ENCODE results near the gene PTPRM. TPM values are rescaled to one million over a fixed set of nuclear protein-coding genes. Genes with fewer than 3 reads are reported as not detected.

Gene PTPRM
- total RNA-seq, 1 experiment from 2014 or later: 6.2 TPM

DNA sequence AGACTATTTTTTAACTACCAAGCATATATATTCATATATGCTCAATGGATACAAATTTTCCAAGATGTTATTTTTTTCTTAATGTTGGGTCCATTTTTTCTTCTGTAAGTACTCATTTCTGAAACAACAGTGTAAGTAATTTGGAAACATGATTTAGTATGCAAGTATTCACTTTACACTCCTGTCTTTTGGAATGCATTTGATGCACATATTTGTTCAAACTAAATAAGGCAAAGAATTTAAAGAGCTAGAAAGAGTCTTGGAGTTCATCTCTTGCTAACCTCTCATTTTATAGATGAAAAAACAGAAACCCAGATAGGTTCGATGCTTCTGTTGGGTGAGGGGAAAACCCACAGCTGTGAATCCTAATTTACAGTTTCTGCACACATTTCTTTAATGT lies 602.6 kb downstream of the PTPRM start:
- Histone ChIP-seq H2AFZ (ENCODE audit: low read length) (no peak overlapping the region), H4K5ac (ENCODE audit: insufficient read length, low read depth, low read length) (no peak overlapping the region), H3K27me3 (ENCODE audit: insufficient read depth, low read length) (no peaks in the 10 kb centered on the region), H3K18ac (ENCODE audit: insufficient read length, low read depth, low read length) (no peak overlapping the region), H2BK20ac (ENCODE audit: low read depth, low read length, poor library complexity, severe bottlenecking) (no peak overlapping the region), H4K91ac (ENCODE audit: insufficient read length, low read depth, low read length) (no peak overlapping the region), H3K9me3 (ENCODE audit: control insufficient read depth, low read depth, low read length) (no peaks in the 10 kb centered on the region), H2BK15ac (ENCODE audit: low read depth, low read length) (no peak overlapping the region), H2BK12ac (ENCODE audit: insufficient read length, low read depth, low read length) (no peak overlapping the region), H2AK5ac (ENCODE audit: insufficient read length, low read length) (no peak overlapping the region), H3K14ac (ENCODE audit: insufficient read depth, low read length) (no peak overlapping the region), H3K79me1 (ENCODE audit: insufficient read depth, low read depth, low read length, poor library complexity, severe bottlenecking) (no peaks in the 10 kb centered on the region), H3T11ph (ENCODE audit: low read length) (no peak overlapping the region), H2BK120ac (ENCODE audit: low read depth, low read length, poor library complexity, severe bottlenecking) (no peak overlapping the region), H3K27ac (ENCODE audit: insufficient read length, low read depth, low read length) (no peak overlapping the region), H3K4me1 (ENCODE audit: insufficient read depth, low read length) (no peaks in the 10 kb centered on the region), H4K8ac (replicated peaks; ENCODE audit: insufficient read length, low read depth, low read length) (no peak overlapping the region), H3K4me2 (ENCODE audit: insufficient read depth, insufficient read length, low read length) (no peak overlapping the region), H4K20me1 (ENCODE audit: control insufficient read depth, insufficient read depth, insufficient read length) (no peaks in the 10 kb centered on the region), H3K56ac (ENCODE audit: insufficient read length, low read depth, low read length) (no peak overlapping the region), H3K79me2 (ENCODE audit: insufficient read depth, low read length) (no peaks in the 10 kb centered on the region), H3K9ac (ENCODE audit: extremely low read depth, insufficient read length, low read length) (no peak overlapping the region), H2BK5ac (ENCODE audit: insufficient read length, low read length) (no peak overlapping the region), H3K4ac (ENCODE audit: low read depth, low read length) (no peak overlapping the region), H3K23ac (ENCODE audit: insufficient read length, low read depth, low read length) (no peak overlapping the region), H3K23me2 (ENCODE audit: insufficient read length, low read depth, low read length, poor library complexity, severe bottlenecking) (no peaks in the 10 kb centered on the region)
- Mint-ChIP-seq H3K9me3 (no peaks in the 10 kb centered on the region), H3K27me3 (ENCODE audit: low read depth) (no peaks in the 10 kb centered on the region), H3K4me3 (no peak overlapping the region), H3K27ac (no peak overlapping the region), H3K36me3 (ENCODE audit: insufficient read depth in 1 of 3, low read depth in 3 of 3) (no peaks in the 10 kb centered on the region), H3K4me1 (peaks cover 0 to 6% of the 10 kb centered on the region in 2 experiments; a peak in 2 of 4 replicates)
- DNase-seq: no peak
- TF ChIP-seq, protein P1, sequence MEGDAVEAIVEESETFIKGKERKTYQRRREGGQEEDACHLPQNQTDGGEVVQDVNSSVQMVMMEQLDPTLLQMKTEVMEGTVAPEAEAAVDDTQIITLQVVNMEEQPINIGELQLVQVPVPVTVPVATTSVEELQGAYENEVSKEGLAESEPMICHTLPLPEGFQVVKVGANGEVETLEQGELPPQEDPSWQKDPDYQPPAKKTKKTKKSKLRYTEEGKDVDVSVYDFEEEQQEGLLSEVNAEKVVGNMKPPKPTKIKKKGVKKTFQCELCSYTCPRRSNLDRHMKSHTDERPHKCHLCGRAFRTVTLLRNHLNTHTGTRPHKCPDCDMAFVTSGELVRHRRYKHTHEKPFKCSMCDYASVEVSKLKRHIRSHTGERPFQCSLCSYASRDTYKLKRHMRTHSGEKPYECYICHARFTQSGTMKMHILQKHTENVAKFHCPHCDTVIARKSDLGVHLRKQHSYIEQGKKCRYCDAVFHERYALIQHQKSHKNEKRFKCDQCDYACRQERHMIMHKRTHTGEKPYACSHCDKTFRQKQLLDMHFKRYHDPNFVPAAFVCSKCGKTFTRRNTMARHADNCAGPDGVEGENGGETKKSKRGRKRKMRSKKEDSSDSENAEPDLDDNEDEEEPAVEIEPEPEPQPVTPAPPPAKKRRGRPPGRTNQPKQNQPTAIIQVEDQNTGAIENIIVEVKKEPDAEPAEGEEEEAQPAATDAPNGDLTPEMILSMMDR (conservative IDR thresholded peaks at IDR 0.05): no peak
- WGBS (ENCODE audit: extremely low coverage, insufficient read length, low lambda C conversion rate): no CpG with 5 or more reads among the region's 1 CpG
